GM19023 (cell line): ENCODE measurements around the gene APOD.
"Not testable (repeated sequence)": the region's sequence is repeated elsewhere in the genome, so short reads cannot be mapped to it uniquely, and the experiment has no call there.

Experiments used
- ATAC-seq: cut with Tn5 transposase; IDR thresholded peaks from one replicate; pipeline ENCODE4 v1.9.1; 2021; ENCODE audit warnings: mild to moderate bottlenecking, moderate library complexity; ENCODE audit not compliant: unreplicated experiment

Gene APOD

DNA sequence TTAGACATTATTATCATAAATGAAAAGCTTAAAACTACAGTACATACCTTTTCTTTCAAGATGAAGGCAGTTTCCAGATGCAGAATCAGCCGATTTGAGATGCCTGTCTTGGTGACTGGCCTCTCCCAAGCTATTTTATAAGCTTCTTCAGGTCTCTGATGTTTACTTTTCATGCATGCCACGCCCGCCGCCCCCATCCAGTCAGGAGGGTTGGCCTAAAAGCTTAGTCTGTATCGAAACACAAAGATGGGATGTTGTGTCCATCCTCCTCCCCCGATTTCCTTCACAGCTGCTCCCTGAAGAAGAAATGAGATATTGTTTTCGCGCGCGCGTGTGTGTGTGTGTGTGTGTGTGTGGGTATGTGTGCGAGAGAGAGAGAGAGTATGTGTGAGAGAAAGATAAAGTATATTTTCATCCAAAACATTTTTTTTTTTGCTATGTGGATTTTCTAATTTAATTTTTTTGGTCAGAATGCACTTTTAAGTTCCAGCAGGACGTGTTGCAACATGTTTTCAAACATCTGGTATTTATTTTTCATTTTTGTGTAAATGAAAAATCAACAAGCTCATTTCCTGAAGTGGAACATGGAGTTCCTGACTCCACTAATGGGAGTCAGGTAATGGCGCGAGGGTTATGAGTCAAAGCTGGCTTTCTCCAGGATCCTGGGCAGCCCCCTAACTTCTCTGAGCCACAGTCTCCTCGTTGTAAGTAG, at the start of gene APOD:
Gene APOD, minus strand, starts transcription at position 110 of the 712 bp plus-strand sequence. CDS start 4,479 bp downstream, outside the sequence.
- ATAC-seq: no peak

DNA sequence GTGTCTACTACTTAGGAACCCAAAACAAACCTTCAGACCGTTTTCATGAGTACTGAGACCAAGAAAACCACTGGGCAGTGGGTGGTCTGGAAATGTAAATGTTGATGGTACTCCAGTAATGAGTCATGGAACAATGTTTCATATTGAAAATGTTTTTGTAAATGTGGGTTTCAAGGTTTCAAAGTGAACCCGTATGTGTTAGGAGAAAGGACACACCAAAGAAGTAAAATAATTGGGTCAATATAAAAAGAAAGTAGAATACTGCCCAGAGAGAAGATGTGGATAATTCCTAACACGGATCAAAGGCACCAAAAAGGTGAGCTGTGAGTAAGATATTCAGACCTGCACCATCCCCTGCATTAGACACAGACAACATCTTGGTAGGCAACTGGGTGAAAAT, 49.6 kb upstream of the APOD start:
- not testable (repeated sequence) for ATAC-seq

DNA sequence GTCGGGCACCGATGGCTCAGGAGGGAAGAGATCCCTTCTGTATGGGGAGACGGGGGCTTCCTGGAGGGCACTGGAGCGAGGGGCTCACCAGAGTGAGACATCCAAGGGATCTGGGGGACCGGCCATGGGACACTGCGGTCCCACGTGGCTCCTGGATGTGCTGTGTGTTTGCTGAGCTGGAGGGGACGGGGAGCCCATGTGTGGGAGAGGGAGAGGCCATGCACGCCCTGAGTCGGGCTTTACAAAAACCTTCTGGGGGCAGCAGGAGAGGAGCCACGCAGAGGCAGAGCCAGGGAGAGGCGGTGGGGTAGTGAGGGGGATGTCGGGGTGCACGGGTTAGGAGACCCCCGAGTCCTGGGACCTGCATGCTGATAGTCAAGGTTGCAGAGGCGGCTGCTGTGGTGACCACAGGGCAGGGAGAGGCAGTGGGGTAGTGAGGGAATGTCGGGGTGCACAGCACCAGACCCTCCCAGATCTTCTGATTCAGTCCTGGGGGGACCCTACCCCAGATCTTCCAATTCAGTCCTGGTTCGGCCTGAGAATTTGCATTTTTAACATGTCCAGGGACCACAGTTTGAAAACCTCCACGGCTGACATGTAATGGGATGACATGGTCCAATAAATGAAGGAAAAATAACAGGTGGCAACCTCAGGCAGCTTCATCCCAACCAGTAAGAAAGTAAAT, 48.9 kb upstream of the APOD start:
- ATAC-seq: not testable (repeated sequence)

DNA sequence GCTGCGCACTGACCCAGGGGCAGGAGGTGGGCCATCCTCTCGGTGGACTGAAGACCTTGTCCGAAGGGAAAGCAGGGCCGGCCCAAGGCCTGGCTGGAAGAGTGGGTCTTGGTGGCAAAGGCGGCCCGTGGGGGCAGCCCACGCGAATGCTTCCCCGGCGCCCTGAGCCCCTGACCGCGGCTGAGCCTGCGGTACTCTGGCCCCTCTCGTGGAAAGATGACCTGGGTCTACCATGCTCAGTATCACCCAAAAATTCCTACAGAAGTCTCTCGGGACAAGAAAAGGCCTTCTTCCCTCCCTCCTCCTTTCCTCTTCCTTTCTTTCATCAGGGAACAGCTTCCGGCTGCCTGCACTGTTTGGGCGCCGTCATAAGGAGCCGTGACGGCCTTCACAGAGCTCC, 48.3 kb upstream of the APOD start:
- ATAC-seq: not testable (repeated sequence)

DNA sequence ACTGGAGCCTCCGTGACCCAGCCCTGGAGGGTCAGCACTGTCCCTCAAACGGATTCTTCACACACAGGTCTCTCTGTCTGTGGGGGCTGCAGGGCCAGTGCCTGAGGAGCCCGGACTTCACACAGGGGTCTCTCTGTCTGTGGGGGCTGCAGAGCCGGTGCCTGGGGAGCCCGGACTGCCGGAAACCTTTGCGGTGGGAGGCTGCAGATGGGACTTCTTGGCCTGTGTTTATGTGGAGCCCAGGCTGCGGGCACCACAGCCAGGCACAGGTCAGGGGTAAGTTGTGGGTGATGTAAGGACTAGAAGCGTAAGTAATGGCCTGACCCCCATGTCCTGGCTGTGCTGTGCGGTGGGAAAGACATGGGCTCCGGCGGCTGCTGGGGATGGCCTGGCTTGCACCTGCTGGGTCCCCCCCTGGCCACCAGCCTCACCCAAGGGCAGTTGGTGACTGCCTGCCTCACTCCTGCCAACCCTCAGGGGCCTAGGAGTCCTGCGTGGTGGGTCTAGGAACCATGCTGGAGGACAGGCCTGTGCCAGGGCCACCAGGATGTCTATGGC, 47.3 kb upstream of the APOD start:
- not testable (repeated sequence) for ATAC-seq

DNA sequence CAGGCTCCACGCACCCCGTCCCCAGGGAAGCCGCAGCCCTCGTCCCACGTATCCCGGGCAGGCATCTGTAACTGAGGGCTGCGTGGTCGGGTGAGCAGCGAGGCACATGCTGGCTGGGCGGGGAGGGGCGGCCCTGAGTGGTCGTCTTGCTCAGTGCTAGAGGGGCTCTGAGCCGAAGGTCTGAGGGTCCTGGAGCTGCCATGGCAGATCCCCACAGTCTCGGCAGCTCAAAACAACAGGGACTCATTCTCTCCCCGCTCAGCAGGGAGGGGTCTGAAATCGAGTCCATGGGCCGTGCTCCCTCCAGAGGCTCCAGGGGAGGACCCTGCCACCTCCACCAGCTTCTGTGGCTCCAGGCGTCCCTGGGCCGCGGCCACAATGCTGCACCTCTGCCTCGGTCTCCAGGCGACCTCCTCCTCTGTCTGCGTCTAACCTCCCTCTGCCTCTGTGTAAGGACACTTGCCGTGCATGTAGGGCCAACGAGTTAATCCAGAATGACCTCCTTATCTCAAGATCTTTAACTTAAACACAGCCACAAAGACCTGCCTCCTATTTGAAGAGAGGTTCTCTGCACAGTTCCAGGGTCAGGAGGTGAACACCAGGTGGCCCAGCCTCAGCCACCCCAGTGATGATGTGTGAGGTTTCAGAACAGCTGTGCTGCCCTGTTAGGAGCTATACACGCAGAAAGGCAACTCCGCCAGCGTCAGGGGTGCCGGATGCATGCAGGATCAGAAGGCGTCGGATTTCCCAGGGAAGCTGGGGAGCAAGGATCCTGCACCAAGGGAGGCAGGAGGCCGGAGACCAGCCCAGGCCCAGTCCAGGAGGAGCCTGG, 46.6 kb upstream of the APOD start:
- not testable (repeated sequence) for ATAC-seq

DNA sequence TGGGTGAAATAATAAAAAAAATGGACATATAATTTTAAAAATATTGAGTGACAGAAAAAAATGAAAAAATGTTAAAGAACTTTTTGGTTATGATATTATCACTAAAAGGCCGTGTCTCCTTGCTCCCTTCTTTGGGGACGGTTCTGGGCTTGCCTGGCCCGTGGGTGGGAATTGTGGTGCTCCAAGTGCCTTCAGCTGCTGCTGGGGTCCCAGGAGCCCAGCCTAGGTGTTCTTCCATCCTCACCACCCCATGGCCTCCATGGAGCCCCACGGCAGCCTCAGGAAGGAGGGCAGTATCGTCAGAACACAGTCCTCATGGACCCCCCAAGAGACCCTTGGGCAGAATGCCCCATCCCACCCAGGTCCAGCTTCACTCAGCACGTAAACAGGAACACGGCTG, 45.9 kb upstream of the APOD start:
- not testable (repeated sequence) for ATAC-seq

DNA sequence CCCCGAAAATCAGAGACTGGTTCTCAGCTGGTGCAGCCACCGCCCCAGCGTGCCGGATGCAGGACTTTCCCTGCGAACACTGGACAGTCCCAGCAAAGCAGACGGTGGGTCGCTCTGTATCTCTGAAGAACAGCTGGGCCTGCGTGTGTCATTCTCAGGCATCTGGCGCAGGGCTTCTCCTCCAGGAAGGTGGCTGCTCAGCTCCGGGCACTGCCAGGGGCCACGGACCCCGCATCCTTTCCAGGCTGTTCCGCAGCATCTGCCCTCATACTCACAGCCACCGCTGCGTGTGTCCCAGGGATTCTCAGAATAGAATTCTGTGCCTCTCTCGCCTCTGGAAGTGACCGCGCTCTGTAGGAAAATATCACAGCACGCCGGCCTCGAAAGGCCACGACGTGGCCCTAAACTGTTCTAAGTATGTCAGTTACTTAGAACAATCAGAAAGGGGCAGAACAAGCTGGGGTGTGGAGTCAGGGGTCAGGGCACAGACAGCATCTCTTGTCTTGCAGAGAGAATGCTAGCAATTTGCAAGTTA, 44.7 kb upstream of the APOD start:
- ATAC-seq: not testable (repeated sequence)

DNA sequence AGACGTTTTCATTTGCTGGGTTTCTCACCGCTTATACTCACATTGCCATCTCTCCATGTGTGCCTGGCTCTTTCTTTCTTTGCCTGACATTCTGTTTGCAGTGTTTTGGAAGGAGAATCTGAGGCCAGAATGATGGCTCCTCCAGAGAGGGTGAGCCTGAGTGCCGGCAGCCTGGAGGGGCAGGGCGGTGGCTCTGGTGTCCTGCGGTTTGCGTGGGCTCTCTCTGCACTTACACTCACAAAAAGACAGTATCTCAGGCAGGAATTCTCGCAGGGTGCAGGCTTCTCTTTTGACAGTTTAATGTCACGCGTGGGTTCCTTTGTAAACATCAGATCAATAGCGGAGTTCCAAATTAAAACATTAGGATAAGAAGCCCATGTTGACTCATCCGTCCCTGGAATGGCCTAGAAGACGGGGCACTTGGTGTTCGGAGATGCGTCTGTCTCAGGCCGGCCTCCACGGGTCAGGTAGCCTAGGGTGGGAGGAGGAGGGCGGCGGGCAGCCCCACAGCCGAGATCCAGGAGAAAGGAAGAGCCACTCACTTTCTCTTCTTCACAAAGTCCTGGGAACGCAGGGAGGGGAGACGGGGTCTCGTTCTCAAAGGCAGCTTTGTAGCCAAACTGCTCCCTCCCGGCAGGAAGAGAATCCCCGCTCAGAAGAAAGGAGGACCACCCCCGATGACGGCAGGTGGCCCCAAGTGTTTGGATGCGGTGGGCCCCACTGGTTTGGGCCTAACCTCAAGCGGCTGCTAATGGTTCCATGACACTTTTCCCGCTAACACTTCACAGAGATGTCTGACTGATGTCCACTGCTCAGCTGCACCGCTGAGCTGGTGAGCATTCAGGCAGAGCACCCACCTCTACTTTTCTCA, 44.0 kb upstream of the APOD start:
- not testable (repeated sequence) for ATAC-seq

DNA sequence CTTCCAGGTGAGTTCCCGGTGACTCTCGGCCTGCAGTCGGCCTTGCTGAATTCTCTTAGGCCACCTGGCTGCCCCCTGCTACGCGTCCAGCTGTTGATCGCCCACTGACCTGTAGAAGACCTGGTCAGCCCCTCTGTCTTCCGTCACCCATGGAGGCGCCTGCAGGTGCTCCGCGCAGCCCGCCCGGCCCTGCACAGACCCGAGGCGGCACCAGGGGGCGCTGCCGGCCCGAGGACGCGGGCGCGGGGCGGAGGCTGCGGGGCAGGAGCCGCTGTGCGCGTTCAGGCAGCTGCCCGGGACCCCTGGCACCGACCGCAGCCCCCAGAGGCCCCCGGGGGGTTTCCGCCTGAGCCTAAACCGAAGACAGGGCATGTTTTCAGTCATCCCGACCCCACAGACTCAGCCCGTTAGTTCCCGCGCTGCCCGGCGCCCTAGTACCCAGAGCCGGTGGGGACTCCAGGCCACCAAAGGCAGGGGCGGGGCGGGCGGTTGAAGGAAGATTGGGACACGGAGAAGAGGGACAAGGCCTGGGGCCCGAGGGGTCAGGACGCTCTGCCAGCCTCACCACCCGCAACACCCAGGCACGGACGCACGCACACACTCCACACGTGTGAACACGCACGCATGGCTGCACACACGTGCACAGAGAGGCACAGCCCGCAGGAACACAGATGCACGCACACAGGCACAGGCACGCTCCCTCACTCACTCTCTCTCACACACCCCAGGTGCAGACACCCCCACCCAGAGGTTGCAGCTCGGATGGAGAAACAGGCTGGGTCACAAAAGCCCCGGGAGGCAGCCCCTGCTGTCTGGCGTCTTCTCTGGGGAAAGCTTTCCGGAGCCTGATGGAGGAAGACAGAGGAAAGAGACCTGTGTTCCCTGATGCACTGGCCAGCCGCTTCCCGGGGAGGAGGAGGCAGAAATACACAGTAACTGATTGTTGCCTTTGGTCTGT, 41.1 kb upstream of the APOD start:
- ATAC-seq: peak; percentile 83

DNA sequence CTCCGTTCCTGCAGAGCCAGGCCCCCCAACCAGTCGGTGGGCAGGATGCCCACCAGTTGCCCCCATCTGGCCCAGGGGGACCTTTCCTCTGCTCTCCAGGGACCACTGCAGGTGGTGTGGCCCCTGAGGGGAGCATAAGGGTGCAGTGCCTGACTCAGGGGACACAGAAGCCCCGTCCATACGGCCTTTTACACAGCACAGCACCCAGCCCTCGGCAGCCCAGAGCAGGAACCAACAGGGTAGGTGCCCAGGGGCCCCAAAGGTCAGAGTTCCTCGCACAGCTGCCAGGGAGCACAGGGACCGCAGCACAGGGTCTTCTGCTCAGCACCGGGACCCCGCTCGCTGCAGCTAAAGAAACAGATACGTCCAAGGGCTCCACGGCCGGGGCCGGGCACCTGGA, 40.4 kb upstream of the APOD start:
- peak; percentile 13 for ATAC-seq

DNA sequence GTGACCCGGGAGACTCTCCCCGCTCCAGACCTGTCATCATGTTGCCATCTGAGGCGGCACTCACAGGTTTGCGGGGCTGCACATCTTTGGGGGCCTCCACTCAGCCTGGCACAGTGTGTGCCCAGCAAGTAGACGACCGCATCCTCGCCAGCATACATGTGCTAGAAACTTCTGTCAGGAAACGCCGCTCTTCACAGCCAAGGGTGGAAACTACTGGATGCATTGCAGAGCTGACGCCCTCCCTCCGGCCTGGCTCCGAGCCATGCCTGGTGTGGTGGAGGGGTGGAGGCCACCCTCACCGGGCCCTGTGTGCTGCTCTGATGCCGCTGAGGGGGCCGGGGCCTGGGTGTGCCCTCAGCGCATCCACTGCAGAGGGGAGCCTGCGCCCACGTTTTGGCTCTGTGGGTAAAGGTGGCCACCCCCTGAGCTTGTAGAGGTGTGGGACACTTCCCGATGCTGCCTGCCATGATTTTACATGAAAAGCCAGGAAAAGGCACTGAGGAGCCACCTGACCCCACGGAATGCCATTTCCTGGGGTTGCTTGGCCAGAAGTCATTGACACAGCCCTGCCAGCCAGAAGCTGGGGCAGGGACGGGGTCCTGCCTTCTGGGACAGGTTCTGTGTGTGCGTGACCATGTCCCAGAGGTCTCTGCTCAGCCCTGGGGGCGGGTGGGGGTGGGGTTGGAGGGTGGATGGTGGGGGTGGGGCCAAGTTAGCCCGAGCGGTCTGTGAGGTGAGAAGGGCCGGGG, 39.7 kb upstream of the APOD start:
- not testable (repeated sequence) for ATAC-seq

DNA sequence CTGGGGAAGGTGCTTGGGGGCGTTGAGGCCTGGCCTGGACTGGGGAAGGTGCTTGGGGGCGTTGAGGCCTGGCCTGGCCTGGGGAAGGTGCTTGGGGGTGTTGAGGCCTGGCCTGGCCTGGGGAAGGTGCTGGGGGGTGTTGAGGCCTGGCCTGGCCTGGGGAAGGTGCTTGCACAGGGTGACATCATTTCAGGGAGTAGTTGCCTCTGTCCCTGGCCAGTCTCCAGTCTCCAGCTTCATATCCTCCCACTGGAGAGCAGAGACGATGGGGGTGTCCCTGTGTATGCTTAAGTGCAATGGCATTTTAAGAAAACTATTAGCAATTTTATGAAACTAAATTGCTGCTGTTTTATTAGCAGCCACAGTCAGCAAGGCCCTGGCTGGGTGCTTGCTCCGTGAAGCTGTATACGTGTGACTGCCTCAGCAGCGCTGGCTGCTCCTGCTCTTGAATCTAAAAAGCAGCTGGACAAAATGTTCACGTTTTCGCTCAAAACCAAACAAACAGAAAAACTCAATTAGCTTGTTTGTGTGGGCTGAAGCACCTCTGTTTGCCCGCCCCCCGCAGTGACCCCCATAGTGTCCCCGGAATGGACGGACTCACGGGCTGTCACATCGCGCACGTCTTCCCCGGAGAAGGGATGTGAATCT, 38.9 kb upstream of the APOD start:
- not testable (repeated sequence) for ATAC-seq

DNA sequence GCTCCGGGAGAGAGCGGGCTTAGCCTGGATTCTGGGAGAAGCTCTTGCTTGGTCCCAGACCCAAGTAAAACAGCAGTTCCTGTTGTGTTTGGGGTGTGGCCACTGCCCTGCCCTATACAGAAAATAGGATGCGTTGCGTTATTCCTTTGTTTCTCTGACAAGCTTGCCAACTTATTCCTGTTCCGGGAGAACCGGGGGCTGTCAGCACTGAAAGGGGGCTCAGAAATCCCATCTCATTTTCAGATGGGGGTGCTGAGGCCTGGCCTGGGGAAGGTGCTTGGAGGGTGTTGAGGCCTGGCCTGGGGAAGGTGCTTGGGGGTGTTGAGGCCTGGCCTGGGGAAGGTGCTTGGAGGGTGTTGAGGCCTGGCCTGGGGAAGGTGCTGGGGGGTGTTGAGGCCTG, 38.3 kb upstream of the APOD start:
- ATAC-seq: not testable (repeated sequence)

DNA sequence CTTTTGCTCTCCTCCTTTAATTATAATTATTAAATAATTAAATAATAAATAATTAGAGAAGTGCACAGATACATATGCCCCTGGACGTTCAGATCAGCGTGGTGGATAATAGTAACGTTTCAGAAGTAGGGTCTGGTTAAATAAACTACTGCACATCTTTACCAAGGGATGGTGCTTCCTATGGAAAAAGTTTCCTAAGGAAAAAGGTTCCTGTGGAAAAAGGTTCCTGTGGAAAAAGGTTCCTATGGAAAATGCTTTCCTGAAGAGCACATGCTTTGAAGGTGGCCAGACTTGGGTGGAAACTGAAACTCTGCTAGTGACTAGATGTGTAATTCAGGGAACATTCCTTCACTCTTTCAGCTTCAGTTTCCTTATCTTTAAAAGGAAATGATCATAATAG, 37.4 kb upstream of the APOD start:
- not testable (repeated sequence) for ATAC-seq

DNA sequence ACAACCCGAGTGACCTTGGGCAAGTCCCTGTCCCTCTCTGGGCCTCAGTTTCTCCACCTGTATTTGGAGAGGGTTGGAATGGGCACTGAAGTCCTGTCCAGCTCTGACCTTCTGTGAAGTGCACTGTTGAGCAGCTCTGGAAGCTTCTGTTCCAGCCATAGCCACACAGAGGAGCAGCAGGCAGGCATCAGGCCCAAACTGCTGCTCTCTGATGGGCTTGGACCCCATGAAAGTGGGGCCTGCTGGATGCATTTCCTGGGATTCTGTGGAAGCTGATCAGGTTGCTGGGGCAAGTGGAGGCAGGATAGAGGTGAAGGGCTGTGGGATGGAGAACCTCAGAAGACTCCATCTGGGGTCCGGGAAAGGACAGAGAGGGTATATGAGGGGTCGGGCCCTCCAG, 36.7 kb upstream of the APOD start:
- ATAC-seq: not testable (repeated sequence)

DNA sequence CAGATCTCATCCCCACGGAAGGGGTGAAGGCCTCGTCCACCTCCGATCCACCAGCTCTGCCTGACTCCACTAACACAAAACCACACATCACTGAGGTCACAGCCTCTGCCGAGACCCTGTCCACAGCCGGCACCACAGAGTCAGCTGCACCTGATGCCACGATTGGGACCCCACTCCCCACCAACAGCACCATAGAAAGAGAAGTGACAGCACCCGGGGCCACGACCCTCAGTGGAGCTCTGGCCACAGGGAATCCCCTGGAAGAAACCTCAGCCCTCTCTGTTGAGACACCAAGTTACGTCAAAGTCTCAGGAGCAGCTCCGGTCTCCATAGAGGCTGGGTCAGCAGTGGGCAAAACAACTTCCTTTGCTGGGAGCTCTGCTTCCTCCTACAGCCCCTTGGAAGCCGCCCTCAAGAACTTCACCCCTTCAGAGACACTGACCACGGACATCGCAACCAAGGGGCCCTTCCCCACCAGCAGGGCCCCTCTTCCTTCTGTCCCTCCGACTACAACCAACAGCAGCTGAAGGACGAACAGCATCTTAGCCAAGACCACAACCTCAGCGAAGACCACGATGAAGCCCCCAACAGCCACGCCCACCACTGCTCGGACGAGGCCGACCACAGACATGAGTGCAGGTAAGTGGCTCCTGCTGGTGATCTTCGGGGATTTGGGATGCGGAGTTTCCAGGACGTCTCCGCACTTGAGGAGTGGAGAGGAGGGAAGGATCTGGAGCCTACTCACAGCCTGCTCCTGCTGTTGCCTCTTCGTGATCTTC, 36.0 kb upstream of the APOD start:
- ATAC-seq: not testable (repeated sequence)
